A549 (cell line): ENCODE measurements around the gene PTGER4.

Experiments
- CBX8 ChIP-seq: fragments of 200-600 bp; sonication (generic); IDR thresholded peaks from 2 replicates; pipeline ENCODE4 v1.6.1; 2016
- MAX ChIP-seq: IDR thresholded peaks from 2 replicates; pipeline ENCODE4 v1.6.1; 2012
- NFE2L2 ChIP-seq: fragments of 150-350 bp; conservative IDR thresholded peaks from 2 replicates; pipeline ENCODE4 v1.6.1; 2014; ENCODE audit warnings: low read length
- REST ChIP-seq: fragments of 200-600 bp; sonication (generic); IDR thresholded peaks from 2 replicates; pipeline ENCODE4 v1.6.1; 2016; ENCODE audit warnings: antibody characterized with exemption, mild to moderate bottlenecking, moderate library complexity
- ZFP36 ChIP-seq: fragments of 450-650 bp; IDR thresholded peaks from 2 replicates; pipeline ENCODE4 v1.6.1; 2014; ENCODE audit warnings: borderline replicate concordance; ENCODE audit not compliant: partially characterized antibody
- TF ChIP-seq, protein P1 (sequence below): fragments of >200 bp; sonication (Bioruptor Twin); formaldehyde crosslinking; IDR thresholded peaks from 3 replicates; pipeline ENCODE4 v1.5.1; 2016

- TF ChIP-seq MAX (no peak), NFE2L2 (no peak), ZFP36 (no peak), REST (no peak), CBX8 (no peak)
- TF ChIP-seq, protein P1, sequence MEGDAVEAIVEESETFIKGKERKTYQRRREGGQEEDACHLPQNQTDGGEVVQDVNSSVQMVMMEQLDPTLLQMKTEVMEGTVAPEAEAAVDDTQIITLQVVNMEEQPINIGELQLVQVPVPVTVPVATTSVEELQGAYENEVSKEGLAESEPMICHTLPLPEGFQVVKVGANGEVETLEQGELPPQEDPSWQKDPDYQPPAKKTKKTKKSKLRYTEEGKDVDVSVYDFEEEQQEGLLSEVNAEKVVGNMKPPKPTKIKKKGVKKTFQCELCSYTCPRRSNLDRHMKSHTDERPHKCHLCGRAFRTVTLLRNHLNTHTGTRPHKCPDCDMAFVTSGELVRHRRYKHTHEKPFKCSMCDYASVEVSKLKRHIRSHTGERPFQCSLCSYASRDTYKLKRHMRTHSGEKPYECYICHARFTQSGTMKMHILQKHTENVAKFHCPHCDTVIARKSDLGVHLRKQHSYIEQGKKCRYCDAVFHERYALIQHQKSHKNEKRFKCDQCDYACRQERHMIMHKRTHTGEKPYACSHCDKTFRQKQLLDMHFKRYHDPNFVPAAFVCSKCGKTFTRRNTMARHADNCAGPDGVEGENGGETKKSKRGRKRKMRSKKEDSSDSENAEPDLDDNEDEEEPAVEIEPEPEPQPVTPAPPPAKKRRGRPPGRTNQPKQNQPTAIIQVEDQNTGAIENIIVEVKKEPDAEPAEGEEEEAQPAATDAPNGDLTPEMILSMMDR, result no peak
These were observed 58.8 kb downstream of the PTGER4 start for GRCh38 chr5:40738502-40738901.
